ENCODE data around the gene DOCK10.

DNA sequence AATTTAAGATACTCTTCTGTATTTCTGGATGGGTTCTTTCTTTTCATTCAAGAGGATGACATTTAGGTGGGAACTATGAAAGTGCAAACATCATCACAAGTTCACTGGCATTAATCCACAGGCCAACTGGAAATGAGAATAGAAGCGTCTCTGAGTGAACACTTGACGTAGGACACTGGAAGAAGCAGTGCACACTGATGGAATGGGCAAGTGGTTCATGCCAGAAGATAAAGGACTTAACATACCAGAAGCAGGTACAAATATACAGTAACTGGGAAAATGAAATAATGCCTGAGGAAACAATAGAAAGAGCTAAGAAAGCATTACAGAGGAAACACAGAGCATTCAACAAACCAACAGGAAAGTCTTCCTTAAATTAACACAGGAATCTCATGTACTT is 205.2 kb downstream of the DOCK10 start:
- no peak for TF ChIP-seq CTCF (tag by site-specific recombination; IDR thresholded peaks at IDR 0.05)
- TF ChIP-seq KLF9 (tag by site-specific recombination; IDR thresholded peaks at IDR 0.05; ENCODE audit: low read depth): no peak
- no peak for TF ChIP-seq ZNF580 (tag by site-specific recombination; IDR thresholded peaks at IDR 0.05)
- TF ChIP-seq, protein P1, sequence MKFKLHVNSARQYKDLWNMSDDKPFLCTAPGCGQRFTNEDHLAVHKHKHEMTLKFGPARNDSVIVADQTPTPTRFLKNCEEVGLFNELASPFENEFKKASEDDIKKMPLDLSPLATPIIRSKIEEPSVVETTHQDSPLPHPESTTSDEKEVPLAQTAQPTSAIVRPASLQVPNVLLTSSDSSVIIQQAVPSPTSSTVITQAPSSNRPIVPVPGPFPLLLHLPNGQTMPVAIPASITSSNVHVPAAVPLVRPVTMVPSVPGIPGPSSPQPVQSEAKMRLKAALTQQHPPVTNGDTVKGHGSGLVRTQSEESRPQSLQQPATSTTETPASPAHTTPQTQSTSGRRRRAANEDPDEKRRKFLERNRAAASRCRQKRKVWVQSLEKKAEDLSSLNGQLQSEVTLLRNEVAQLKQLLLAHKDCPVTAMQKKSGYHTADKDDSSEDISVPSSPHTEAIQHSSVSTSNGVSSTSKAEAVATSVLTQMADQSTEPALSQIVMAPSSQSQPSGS (tag by site-specific recombination; IDR thresholded peaks at IDR 0.05; ENCODE audit: low read depth): no peak
- TF ChIP-seq ZBTB20 (tag by site-specific recombination; IDR thresholded peaks at IDR 0.05): no peak
- no peak for TF ChIP-seq ZIC2 (tag by site-specific recombination; IDR thresholded peaks at IDR 0.05)
- TF ChIP-seq EGR2 (tag by site-specific recombination; IDR thresholded peaks at IDR 0.05; ENCODE audit: low read depth): no peak
- TF ChIP-seq ZNF324 (tag by site-specific recombination; IDR thresholded peaks at IDR 0.05): no peak
- TF ChIP-seq ZNF23 (tag by site-specific recombination; IDR thresholded peaks at IDR 0.05; ENCODE audit: borderline replicate concordance): no peak
- no peak for TF ChIP-seq MEIS1 (CRISPR knock-in tag; IDR thresholded peaks at IDR 0.05; ENCODE audit: borderline replicate concordance)
- TF ChIP-seq ZNF214 (tag by site-specific recombination; IDR thresholded peaks at IDR 0.05; ENCODE audit: borderline replicate concordance): no peak
- no peak for TF ChIP-seq SETDB1 (IDR thresholded peaks at IDR 0.05; ENCODE audit: insufficient read length, low read length)
- TF ChIP-seq RBAK (tag by site-specific recombination; IDR thresholded peaks at IDR 0.05): no peak
- TF ChIP-seq, protein P2, sequence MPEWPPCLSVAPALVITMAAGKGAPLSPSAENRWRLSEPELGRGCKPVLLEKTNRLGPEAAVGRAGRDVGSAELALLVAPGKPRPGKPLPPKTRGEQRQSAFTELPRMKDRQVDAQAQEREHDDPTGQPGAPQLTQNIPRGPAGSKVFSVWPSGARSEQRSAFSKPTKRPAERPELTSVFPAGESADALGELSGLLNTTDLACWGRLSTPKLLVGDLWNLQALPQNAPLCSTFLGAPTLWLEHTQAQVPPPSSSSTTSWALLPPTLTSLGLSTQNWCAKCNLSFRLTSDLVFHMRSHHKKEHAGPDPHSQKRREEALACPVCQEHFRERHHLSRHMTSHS (tag by site-specific recombination; IDR thresholded peaks at IDR 0.05): no peak
